ENCODE results near the gene GPR160. TPM values are rescaled to one million over a fixed set of nuclear protein-coding genes. Genes with fewer than 3 reads are reported as not detected.
"Not testable (repeated sequence)": the region's sequence is repeated elsewhere in the genome, so short reads cannot be mapped to it uniquely, and the experiment has no call there.

Gene GPR160
- total RNA-seq, 1 donor from 2014 or later = 1.3 TPM

GRCh38 chr3:170114165-170114564 is 76.4 kb downstream of the GPR160 start:
- not testable (repeated sequence) for DNase-seq

GRCh38 chr3:170117134-170117533 is 79.3 kb downstream of the GPR160 start:
- DNase-seq = no peak

- DNase-seq = no peak
Measured at GRCh38 chr3:170128259-170128976, 90.6 kb downstream of the GPR160 start.

- no peak for DNase-seq
Measured at GRCh38 chr3:170128977-170129431, 91.2 kb downstream of the GPR160 start.

GRCh38 chr3:170130532-170130931 is 92.7 kb downstream of the GPR160 start:
- no peak for DNase-seq

- no peak for DNase-seq
Measured at GRCh38 chr3:170132335-170132734, 94.5 kb downstream of the GPR160 start.

Small RNAs within 50 kb of the gene (small RNA-seq; reads per million reads assigned to genes)
- gene RNU4-38P (ENCODE audit: low replicate concordance) = not detected

Other genes starting within 250 kb of the GPR160 start
- not detected for gene LRRIQ4, start 225.1 kb upstream of the GPR160 start, total RNA-seq
- gene LRRC34, start 225.1 kb upstream of the GPR160 start, total RNA-seq = 4.3 TPM
- gene LRRC31, start 168.1 kb upstream of the GPR160 start, total RNA-seq = not detected
- gene SAMD7, start 126.4 kb upstream of the GPR160 start, total RNA-seq = not detected
- gene SEC62, start 71.2 kb upstream of the GPR160 start, total RNA-seq = 50.7 TPM
- 54.3 TPM for gene PHC3, start 143.7 kb downstream of the GPR160 start, total RNA-seq
- gene PRKCI, start 184.4 kb downstream of the GPR160 start, total RNA-seq = 53.2 TPM

All from tongue (tissue), 3 donors.